H7 (cell line): ENCODE data around the gene GPC4. TPM values are rescaled to one million over a fixed set of nuclear protein-coding genes. Genes with fewer than 3 reads are reported as not detected.
A peak's percentile ranks its signal among the peaks of the same experiment; 100 is the strongest.
"Not testable (repeated sequence)": the region's sequence is repeated elsewhere in the genome, so short reads cannot be mapped to it uniquely, and the experiment has no call there.

Source experiments
- DNase-seq: peaks from one replicate; pipeline ENCODE4 v3.0.0; 2012
- H3K27me3 ChIP-seq: 2 replicates; pipeline ENCODE4 v1.6.0; 2011; ENCODE audit warnings: mild to moderate bottlenecking, low read length; ENCODE audit not compliant: control insufficient read depth, insufficient read depth
- H3K36me3 ChIP-seq: replicated peaks from 2 replicates; pipeline ENCODE4 v1.5.1; 2011; ENCODE audit warnings: low read length; ENCODE audit not compliant: control insufficient read depth, insufficient read depth
- H3K4me3 ChIP-seq: 2 replicates; pipeline ENCODE4 v1.5.1; 2011; ENCODE audit warnings: low read depth, mild to moderate bottlenecking, control low read depth, low read length, moderate library complexity; ENCODE audit not compliant: insufficient read depth
- total RNA-seq: library from RNA; depleted of rRNA; stranded (reverse); fragments of >200 nt; shearing (Covaris generic); gene quantifications from 2 replicates; pipeline ENCODE4 v1.2.3, GENCODE V29; 2014

The GPC4 gene
- total RNA-seq, 1 experiment from 2014 or later: 96.5 TPM

DNA sequence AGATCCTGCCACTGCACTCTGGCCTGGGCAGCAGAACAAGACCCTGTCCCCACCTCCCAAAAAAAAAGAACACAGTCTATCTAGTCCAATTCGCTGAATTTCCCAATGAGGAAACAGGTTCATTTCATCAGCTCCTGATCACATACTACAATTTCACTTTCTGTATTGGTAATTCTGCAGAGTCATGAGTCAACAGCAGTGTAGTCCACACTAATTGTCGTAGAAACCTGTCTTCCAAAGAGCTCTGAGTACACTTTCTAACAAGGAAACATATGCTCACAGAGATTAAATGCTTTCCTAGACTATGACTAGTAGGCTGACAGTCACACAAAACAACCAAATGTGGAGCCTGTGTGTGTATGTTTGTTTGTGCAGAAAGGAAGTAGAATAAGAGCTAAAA lies 91.9 kb downstream of the GPC4 start:
- DNase-seq: no peak
- Histone ChIP-seq H3K27me3 (no peaks in the 10 kb centered on the region), H3K4me3 (no peak overlapping the region), H3K36me3 (peaks cover 22% of the 10 kb centered on the region)

DNA sequence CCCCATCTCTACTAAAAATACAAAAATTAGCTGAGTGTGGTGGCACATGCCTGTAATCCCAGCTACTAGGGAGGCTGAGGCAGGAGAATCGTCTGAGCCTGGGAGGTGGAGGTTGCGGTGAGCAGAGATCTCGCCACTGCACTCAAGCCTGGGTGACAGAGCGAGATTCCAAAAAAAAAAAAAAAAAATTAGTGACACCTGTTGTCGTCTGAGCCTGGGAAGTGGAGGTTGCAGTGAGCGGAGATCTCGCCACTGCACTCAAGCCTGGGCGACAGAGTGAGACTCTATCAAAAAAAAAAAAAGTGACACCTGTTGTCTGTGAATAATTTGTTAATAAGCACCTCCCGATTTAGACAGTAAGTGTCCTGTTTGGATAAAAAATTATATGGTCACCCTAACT lies 93.0 kb downstream of the GPC4 start:
- H3K27me3 ChIP-seq, H3K4me3 ChIP-seq, DNase-seq: not testable (repeated sequence)
- H3K36me3 ChIP-seq: peaks cover 24% of the 10 kb centered on the region

DNA sequence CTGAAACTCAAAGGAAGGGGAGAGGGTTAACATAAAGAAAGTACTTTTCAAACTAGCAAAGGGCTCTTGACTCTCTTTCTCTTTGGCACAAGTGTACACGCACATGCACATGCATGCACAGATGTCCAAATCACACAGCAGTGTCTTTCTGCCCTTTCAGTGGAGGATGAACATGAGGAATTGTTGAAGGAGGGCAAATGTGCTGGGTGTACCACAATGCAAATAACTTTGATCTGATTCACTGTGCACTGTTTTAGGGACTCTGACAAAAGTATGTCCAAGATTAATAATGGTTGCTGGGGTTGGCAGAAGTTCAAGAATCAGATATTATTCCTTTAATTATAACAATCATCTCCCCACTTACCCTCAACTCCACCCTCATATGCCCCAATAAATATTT lies 93.8 kb downstream of the GPC4 start:
- Histone ChIP-seq H3K36me3 (peaks cover 24% of the 10 kb centered on the region), H3K4me3 (no peak overlapping the region), H3K27me3 (no peaks in the 10 kb centered on the region)
- no peak for DNase-seq

DNA sequence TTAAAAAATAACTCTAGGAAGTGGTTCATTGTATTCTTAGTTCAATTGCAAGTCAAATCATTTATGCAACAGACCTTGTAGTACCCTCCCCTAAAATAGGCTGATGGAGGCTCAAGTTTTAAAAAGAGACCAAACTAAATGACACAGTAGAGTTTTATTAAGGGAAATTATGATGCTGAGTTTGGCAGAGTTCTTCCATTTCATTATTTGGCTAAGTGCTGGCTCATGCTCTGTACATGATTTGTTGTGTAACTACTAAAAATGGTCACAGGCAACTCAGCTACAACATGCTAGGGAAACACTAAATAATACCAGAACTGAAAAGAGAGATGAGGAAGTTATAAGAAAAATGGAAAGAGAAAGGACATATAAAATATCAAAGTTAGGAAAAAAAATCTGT lies 101.0 kb downstream of the GPC4 start:
- Histone ChIP-seq H3K27me3 (no peaks in the 10 kb centered on the region), H3K36me3 (peaks cover 21% of the 10 kb centered on the region), H3K4me3 (no peak overlapping the region)
- no peak for DNase-seq

DNA sequence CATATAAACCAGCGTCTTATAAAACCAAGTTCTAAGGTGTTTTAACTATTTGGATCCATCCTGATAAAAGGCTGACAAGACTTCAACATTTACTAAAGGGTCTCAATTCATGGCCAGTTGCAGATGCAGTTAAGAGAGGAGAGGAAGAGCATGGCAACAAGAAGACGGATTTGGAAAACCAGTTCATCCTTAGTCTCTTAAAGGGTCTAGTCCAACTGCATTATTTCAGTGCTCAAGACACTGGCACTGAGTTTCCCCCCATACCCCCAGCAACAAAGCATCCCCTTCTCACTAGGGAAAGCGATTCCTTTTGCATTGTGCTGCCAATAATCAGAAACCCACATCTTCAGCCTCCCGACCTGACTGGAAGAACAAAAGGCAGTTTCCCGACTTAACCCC lies 106.8 kb downstream of the GPC4 start:
- Histone ChIP-seq H3K4me3 (no peak overlapping the region), H3K36me3 (peaks cover 37% of the 10 kb centered on the region), H3K27me3 (no peaks in the 10 kb centered on the region)
- DNase-seq: no peak

DNA sequence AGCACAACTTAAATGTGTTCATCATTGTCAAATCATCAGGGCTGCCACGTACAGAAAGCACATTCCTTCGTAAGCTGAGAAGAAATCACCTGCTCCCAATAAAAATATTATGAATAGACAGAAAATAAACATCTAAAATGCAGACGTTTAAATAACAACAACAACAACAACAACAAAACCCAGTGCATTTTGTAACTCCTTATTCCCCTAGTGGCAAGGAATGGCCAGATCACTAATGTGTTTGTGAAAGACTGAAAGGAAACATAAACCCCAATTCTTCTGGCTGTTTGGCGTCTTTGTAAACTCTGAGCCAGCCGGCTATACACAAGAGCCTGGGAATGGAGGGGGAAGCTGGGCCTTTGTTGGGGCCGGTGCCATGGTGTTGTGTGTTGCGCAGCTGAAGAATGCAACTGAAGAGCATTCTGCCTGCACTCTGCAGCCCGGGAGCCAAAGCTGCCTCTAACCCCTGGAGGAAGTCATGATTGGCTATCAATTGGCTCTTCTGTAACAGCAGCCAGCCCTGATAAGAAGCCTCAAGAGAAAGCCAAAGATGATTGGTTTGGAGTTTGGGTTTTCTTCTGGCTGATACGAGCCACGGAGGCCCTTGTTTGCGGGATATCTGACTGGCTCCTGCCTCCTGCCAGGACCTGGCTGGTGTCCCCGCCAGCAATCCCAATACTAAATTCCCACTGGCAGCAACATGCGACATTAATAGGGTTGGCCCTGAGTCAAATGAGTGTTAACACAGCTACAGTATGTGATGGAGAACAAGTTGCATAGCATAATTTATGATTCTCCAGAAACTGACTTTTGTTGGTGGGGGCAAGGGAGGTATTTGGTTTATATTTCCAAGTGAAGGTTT lies 107.4 kb downstream of the GPC4 start:
- Histone ChIP-seq H3K36me3 (peaks cover 41% of the 10 kb centered on the region), H3K27me3 (no peaks in the 10 kb centered on the region), H3K4me3 (no peak overlapping the region)
- peak; percentile 45 for DNase-seq

DNA sequence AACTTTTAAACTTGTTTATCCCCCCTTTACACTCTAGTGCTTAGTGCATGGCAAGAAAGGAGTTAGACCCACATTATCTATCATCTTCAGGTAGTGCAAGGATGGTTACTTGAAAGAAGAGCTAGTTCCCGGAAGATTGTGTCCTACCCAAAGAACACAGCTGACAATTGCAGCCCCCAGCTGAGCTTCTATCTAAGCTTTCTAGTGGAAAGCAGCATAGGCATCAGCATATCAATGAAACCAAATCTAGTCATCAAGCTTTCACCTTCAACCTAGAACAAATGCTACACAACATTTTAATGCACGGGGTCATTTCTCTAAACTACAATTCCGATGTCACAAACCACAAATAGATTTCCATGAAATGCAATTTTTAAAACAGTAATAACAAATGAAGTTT lies 108.2 kb downstream of the GPC4 start:
- peak; percentile 32 for DNase-seq
- Histone ChIP-seq H3K27me3 (no peaks in the 10 kb centered on the region), H3K4me3 (no peak overlapping the region), H3K36me3 (peaks cover 47% of the 10 kb centered on the region)

DNA sequence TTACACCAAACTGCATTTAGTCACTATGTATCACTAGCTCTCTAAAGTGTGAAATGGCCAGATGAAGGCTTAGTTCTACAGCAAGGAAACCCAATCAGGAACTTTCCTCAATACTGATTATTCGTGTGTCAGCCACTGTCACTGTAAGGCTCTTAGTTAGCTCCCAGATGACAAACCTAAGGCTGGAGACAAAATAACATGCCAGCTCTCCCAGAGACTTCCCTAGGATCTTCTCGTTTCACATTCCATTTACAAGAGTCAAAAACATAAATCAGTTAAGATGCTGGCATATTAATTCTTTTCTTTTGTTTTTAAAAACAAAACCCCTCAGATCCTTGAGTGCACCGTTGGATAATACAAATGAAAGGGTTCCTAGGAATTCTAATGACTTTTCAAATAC lies 109.0 kb downstream of the GPC4 start:
- DNase-seq: no peak
- Histone ChIP-seq H3K36me3 (peaks cover 50% of the 10 kb centered on the region), H3K4me3 (no peak overlapping the region), H3K27me3 (no peaks in the 10 kb centered on the region)

DNA sequence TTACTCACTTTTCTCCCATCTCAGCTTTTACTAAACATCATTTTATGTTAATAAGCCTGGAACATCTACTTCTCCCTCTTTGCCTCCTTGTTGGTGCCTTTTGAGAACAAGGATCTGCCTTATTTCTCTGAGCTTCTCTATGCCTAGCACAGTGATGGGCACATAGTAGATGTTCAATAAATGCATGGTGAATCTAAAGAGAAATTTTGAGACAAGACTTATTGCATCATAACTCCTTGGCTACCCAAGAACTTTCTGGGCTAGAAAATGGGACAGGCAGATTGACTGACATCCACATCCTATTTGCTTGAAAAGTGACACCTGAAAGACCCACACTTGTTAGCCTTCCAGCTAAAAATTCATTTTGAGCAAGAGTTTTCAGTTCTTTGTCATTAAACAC lies 109.9 kb downstream of the GPC4 start:
- peaks cover 42% of the 10 kb centered on the region for H3K36me3 ChIP-seq
- no peak overlapping the region for H3K4me3 ChIP-seq
- no peaks in the 10 kb centered on the region for H3K27me3 ChIP-seq
- DNase-seq: no peak

DNA sequence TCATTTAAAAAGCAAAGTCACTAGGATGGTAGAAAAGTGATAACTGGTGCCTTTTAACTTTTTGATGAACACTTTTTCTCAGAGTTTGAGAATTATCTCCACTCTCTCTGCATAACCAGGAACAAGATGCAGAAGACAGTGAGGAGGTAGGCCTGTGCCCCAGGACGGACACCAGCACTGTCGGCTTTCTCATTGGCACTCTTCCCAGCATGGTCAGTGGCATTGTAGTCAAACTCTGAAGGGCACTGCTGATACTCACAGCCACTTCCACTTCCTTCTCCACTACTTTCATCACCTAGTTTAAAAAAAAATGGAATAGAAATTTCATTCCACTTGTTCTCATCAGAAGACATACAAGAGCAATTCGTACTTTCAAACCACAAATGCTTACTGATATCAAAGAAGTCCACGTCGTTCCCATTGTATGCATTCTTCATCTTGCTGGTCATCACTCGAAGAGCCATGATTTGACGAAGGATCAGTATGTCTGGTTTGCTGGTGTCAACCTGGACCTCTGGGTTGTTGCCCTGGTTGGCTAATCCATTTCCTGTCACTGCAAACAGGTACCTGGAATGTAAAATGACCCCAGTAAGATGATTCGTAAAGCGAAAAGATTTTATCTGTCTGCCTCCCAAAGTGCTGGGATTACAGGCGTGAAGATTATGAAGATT lies 112.4 kb downstream of the GPC4 start:
- DNase-seq: no peak
- H3K27me3 ChIP-seq: no peaks in the 10 kb centered on the region
- H3K36me3 ChIP-seq: peaks cover 50% of the 10 kb centered on the region
- H3K4me3 ChIP-seq: no peak overlapping the region

DNA sequence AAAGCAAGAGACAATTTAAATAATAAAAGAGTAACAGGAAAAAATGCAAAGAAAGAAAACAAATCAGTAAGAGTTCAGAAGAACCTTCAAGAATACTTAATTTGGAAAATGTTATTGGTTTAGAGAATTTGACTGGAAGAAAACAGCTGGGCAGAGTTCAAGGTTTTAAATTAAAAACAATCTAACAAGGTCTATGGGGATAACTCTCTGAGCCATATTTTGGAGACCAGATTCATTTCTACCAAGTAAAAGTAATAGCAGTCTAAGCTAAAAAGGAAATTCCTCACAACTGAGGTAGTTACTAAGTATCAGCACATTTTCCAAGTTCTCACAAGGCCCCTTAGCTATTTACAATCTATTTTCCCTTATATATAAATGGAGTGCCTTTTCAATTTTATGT lies 114.7 kb downstream of the GPC4 start:
- H3K27me3 ChIP-seq: no peaks in the 10 kb centered on the region
- DNase-seq: no peak
- peaks cover 46% of the 10 kb centered on the region for H3K36me3 ChIP-seq
- H3K4me3 ChIP-seq: no peak overlapping the region

DNA sequence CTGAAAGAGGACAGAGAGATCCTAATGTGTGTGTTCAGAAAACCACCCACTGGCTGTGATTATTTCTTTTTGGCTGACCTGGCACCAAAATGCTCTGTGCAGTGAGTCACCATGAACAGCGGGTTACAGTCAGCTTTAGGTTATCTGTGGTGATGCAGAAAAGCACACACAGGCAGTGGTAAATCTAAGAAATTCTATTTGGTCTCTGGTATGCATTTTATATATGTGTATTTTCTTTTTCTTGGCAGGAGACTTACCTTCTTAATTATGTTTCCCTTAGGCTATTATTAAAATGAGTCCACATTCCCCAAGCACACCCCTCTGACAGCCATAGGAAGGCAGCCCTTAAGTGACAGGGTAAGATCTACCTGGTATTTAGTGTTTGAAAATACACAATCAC lies 118.0 kb downstream of the GPC4 start:
- no peak for DNase-seq
- Histone ChIP-seq H3K36me3 (peaks cover 18% of the 10 kb centered on the region), H3K27me3 (no peaks in the 10 kb centered on the region), H3K4me3 (no peak overlapping the region)

DNA sequence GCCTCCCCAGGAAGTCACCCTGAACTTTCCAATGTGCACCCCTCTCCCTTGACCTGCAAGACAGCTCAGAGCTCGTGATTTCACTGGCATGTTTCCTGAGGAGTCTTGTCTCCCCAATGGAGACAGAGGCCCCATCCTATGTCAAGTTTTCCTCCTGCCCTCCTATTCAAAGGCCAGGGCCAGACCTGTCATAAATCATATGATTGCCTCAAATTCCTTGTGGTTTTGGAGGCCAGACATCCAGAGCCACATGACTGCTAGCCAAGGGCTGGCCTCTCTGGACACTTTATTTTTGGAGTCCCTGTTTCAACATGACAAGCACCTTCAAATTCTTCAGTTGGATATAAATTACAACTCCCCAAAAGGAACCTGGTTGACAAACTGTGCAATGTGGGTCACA lies 121.2 kb downstream of the GPC4 start:
- Histone ChIP-seq H3K27me3 (no peaks in the 10 kb centered on the region), H3K36me3 (peaks cover 9% of the 10 kb centered on the region), H3K4me3 (no peak overlapping the region)
- DNase-seq: no peak

DNA sequence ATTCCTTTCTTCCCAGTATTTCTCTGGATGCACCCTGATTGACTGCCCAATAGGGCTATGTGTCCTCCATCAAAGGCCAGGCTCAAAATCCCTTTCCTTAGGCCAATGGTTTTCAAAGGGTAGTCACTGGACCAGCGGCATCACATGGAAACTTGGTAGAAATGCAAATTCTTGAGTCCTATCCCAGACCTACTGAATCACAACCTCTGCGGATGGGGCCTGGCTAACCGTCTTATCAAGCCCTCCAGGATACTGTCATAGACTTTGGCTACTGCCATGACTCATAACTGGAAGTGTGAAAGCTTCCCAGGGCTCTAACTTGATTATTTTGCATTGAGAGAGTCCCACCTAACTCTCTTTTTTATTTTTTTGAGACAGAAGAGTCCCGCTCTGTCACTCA lies 125.2 kb downstream of the GPC4 start:
- no peak for DNase-seq
- Histone ChIP-seq H3K4me3 (no peak overlapping the region), H3K27me3 (no peaks in the 10 kb centered on the region), H3K36me3 (no peaks in the 10 kb centered on the region)

DNA sequence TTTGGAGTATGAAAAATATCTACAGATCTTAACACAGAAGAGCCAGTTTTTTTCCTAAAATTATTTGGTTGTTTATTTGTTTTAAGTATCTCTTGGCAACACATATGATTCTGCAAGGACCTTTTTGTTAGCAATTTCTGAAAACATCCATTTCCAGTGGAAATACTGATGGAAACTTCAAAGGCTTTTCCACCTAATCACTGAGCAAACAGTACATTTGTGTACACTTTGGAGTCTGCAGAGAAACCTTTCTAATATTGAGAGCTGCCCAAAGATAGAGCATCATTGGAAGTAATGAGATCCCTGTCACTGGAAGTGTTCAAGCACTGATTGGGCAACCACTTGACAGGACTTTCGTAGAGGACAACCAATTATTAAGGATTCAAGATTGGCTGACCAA lies 127.4 kb downstream of the GPC4 start:
- Histone ChIP-seq H3K36me3 (no peaks in the 10 kb centered on the region), H3K27me3 (no peaks in the 10 kb centered on the region), H3K4me3 (no peak overlapping the region)
- no peak for DNase-seq
